HG02852 (cell line): ENCODE data around the gene TACR1.

Experiments used
- ATAC-seq: cut with Tn5 transposase; IDR thresholded peaks from one replicate; pipeline ENCODE4 v1.9.1; 2021; ENCODE audit warnings: mild to moderate bottlenecking, moderate library complexity; ENCODE audit not compliant: unreplicated experiment

The TACR1 gene

DNA sequence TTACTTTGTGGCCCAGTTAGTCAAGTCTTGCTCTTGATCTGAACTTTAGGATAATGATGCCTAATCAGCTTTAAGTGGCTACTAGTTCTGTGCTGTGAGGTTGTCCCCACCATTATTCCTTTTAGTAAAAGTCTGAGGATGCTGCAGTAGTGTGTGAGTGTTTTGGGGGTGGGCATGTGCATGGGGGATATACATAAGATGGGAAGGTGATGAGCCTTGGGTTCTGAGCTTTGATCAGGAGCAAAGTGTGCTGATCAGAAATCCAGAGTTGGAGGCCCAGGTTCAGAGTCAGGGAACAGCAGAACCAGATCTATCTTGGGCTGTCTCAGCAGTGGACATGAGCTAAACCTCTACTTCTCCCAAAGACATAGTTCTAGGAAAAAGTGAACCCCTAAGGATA is 174.1 kb downstream of the TACR1 start:
- no peak for ATAC-seq

- no peak for ATAC-seq
Observed at GRCh38 chr2:75023666-75024455, 175.5 kb downstream of the TACR1 start.

GRCh38 chr2:75022516-75022915 is 176.8 kb downstream of the TACR1 start:
- no peak for ATAC-seq

DNA sequence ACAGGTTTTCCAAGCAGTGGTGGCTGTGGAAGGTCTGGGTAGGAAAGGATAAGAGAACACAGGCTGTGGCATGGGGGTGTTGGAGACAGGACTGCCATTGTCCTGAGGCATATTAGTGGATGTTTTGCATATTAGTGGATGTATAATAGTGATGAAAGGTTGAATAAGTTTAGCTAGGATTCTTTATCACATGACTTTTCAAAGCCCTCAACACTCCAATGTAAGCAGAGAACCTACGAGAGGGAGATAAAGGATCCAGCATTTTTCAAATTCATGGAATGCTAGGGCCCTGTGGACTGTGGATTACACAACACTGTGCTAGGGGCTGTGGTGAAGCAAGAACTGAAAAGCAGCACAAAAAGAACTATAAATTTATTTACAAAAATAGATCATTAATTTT is 177.6 kb downstream of the TACR1 start:
- ATAC-seq = no peak

DNA sequence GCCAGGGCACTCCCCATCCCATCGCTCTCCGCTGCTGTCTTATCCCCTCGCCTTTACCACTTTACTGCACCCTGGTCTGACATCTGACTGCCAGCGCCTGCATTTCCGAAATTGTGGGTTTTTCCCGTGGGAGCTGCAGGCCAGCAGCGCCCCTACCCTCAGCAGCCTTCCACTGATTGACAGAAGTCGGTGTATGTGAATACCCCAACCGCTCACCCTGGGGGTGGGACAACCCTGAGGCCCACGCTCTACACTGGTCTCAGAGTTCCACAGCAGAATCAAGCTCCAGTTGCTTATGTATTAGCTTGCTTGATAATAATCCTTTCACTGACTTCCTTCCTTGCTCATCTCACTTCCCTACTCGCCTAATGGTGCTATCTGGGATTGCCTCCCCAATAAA is 178.8 kb downstream of the TACR1 start:
- ATAC-seq = no peak

- ATAC-seq = no peak
Observed at GRCh38 chr2:75019790-75020189, 179.5 kb downstream of the TACR1 start.

- no peak for ATAC-seq
Observed at GRCh38 chr2:75018162-75018561, 181.2 kb downstream of the TACR1 start.

DNA sequence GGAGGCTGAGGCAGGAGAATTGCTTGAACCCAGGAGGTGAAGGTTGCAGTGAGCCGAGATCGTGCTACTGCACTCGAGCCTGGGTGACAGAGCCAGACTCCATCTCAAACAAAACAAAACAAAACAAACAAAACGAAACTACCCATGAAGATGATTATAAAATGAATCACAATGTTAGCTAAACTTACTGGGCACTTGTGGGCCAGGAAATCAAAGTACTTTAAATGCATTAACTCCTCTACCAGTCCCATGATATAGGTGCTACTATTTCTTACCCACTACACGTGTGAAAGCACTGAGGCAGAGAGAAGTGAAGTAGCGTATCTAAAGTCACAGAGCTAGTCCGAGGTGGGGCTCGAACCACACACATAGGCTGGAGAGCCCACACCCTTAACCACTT is 187.2 kb downstream of the TACR1 start:
- no peak for ATAC-seq

GRCh38 chr2:75010571-75010970 is 188.7 kb downstream of the TACR1 start:
- no peak for ATAC-seq

DNA sequence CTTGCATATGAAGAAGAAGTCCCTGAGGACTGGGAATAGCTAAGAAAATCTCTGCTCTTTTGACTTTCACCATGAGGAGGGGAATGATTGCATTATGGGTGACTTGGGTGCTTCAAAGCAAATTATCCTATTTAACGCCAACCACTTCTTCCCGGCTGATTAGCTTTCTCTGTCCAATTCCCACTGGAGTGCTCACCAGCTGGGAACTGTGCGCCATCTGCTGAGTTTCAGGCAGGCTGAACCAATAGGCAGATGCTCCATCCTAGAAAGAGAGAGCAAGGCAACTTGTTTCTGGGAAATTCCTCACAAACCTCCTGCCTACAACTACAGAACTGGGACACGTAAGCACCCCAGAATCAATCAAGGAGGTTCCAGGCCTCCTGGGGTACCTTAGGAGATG is 191.5 kb downstream of the TACR1 start:
- ATAC-seq = no peak

DNA sequence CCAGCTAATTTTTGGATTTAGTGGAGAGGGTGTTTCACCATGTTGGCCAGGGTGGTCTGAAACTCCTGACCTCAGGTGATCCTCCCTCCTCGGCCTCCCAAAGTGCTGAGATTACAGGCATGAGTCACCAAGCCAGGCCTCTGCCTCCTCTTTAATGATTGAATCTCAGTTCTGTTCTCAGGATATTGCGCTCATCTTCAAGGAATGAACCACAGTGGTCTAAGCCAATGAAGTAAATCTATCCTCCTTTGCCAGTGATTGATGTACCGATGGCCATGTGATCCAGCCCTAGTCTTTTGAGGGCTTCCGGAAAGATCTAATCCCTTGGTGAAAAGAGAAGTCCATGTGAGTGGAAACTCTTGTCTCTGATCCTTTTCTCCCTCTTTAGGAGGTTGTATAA is 192.3 kb downstream of the TACR1 start:
- no peak for ATAC-seq

GRCh38 chr2:75006041-75006440 is 193.3 kb downstream of the TACR1 start:
- ATAC-seq = no peak

- ATAC-seq = no peak
Observed at GRCh38 chr2:75003773-75004172, 195.5 kb downstream of the TACR1 start.

GRCh38 chr2:75003276-75003675 is 196.0 kb downstream of the TACR1 start:
- ATAC-seq = no peak

GRCh38 chr2:75002007-75002406 is 197.3 kb downstream of the TACR1 start:
- ATAC-seq = no peak

DNA sequence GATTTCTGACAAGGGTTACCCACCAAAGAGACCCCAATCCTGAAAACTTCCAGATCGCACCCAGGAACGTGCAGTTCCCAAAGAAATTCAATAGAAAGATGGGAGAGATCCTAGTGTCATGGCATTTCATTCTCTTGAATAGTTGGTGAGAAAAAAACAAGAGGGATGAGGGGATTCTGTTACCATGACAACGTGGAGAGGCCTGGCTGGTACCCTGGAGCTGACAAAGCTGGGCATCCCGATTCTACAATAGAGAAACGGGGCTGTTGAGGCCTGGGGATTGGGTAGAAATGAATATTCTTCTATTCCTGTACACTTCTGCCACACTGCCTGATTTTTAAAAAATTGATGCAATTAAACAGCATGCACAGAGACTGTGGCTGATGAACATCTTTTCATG is 199.9 kb downstream of the TACR1 start:
- ATAC-seq = no peak
